ENCODE results near the gene GRN. TPM values are rescaled to one million over a fixed set of nuclear protein-coding genes. Genes with fewer than 3 reads are reported as not detected.

GRN gene
- total and polyA plus RNA-seq, 2 of the 8 experiments (the other 6 are each of a cell fraction or from before 2014, with no cell fraction given) = 108 to 387 TPM

- Histone ChIP-seq H2BK5ac (ENCODE audit: low read depth, low read length) (peak overlapping the region; percentile 28; the same call in 1 of the 2 replicates), H3K4me2 (ENCODE audit: insufficient read depth in 1 of 2, low read depth in 2 of 2, low read length in 2 of 2) (peak overlapping the region in 1 of 2 experiments; percentile 37; a peak in 1 of 4 replicates), H2BK120ac (replicated peaks; ENCODE audit: low read depth, low read length) (no peak overlapping the region), H4K91ac (replicated peaks; ENCODE audit: insufficient read length, low read length) (no peak overlapping the region), H3K56ac (replicated peaks; ENCODE audit: insufficient read length, low read depth, low read length) (no peak overlapping the region), H3K23ac (ENCODE audit: insufficient read length) (no peak overlapping the region), H2AK5ac (ENCODE audit: low read depth, low read length) (no peak overlapping the region), H4K5ac (ENCODE audit: insufficient read length, low read depth, low read length) (no peak overlapping the region), H3K79me2 (ENCODE audit: control insufficient read depth in 1 of 2, insufficient read depth in 2 of 2, low read length in 2 of 2) (no peaks in the 10 kb centered on the region), H3K14ac (ENCODE audit: insufficient read length) (no peak overlapping the region), H4K20me1 (replicated peaks in 1 of 2; ENCODE audit: control insufficient read depth in 1 of 2, insufficient read depth in 2 of 2, low read length in 2 of 2) (peaks cover 0 to 11% of the 10 kb centered on the region in 2 experiments), H4K8ac (ENCODE audit: extremely low read depth, insufficient read depth, low read length) (no peak overlapping the region), H3K23me2 (ENCODE audit: low read depth, low read length) (peaks cover 21% of the 10 kb centered on the region), H2BK12ac (ENCODE audit: low read depth, low read length) (peak overlapping the region; percentile 60; the same call in 1 of the 2 replicates), H3K4ac (replicated peaks; ENCODE audit: insufficient read length, low read depth, low read length) (no peak overlapping the region), H3K27ac (ENCODE audit: low read depth, low read length) (no peak overlapping the region), H3K79me1 (ENCODE audit: low read depth, low read length) (no peaks in the 10 kb centered on the region), H3K4me1 (replicated peaks in 1 of 4; ENCODE audit: control insufficient read depth in 3 of 4, insufficient read depth in 4 of 4, low read length in 3 of 4) (peaks cover 7 to 52% (median 38%) of the 10 kb centered on the region in 4 experiments), H2BK15ac (ENCODE audit: low read length) (peak overlapping the region; percentile 83; the same call in 1 of the 2 replicates), H3K27me3 (replicated peaks in 1 of 4; ENCODE audit: control insufficient read depth in 3 of 4, extremely low read depth in 1 of 4, insufficient read depth in 3 of 4, low read length in 3 of 4) (peaks cover 0 to 19% (median 17%) of the 10 kb centered on the region in 4 experiments; a peak in 6 of 7 replicates), H3K36me3 (ENCODE audit: control insufficient read depth in 2 of 4, insufficient read depth in 4 of 4, low read length in 3 of 4) (no peaks in the 10 kb centered on the region), H3K9ac (replicated peaks in 1 of 4; ENCODE audit: extremely low read depth in 1 of 4, low read depth in 3 of 4, low read length in 3 of 4) (no peak overlapping the region), H3K18ac (ENCODE audit: extremely low read depth, low read length) (peak overlapping the region; percentile 19; the same call in 1 of the 2 replicates), H3K9me3 (ENCODE audit: insufficient read depth in 2 of 2, low read depth in 1 of 2, low read length in 1 of 2) (no peaks in the 10 kb centered on the region), H2AFZ (ENCODE audit: low read length) (no peak overlapping the region), H3K4me3 (ENCODE audit: extremely low read depth in 1 of 4, insufficient read depth in 2 of 4, low read depth in 3 of 4, low read length in 4 of 4) (no peak overlapping the region), H2BK20ac (ENCODE audit: low read length) (no peak overlapping the region)
- FAIRE-seq (no peak), DNase-seq (ENCODE audit: low read depth in 1 of 2, low spot score in 2 of 2) (no peak)
- 49% methylated on average over 3 of the region's 5 CpGs; no CpG with 5 or more reads in 1 of the 2 experiments for WGBS, 2 experiments (ENCODE audit: extremely low coverage in 1 of 2, insufficient coverage in 1 of 2, insufficient read length in 1 of 2, insufficient replicate concordance in 2 of 2, low coverage in 1 of 2, low lambda C conversion rate in 2 of 2, missing lambda C conversion rate in 1 of 2)
- ChIA-PET POLR2A (ENCODE audit: partially characterized antibody) (interaction anchor here (0.7 to 14.6 kb wide), 6 partner anchors 33 to 126 kb away, joined by 3 to 135 read pairs (median 4); partner anchors contain the start of genes GRN and UBTF), CTCF (ENCODE audit: partially characterized antibody) (interaction anchor here (0.7 to 3.7 kb wide), 12 partner anchors 7 to 108 kb away, joined by 3 to 24 read pairs (median 6); no protein-coding TSS in a partner anchor)
- TF ChIP-seq SRF (IDR thresholded peaks at IDR 0.05; ENCODE audit: low read depth, low read length) = no peak
Observed at GRCh38 chr17:44311562-44312181, 33.4 kb upstream of the GRN start.
